DOHH2 (cell line): Measurements from ENCODE around the gene GREM1.

ENCODE experiments used
- H3F3A ChIP-seq: fragments of 200-600 bp; sonication (generic), shearing (Covaris generic); 2 replicates; pipeline ENCODE4 v1.6.0; 2016; ENCODE audit warnings: antibody characterized with exemption, mild to moderate bottlenecking; ENCODE audit not compliant: control insufficient read depth, insufficient read depth
- H3K27ac ChIP-seq: fragments of 200-600 bp; sonication (generic); 2 replicates; pipeline ENCODE4 v1.5.1; 2014; ENCODE audit warnings: low read depth, mild to moderate bottlenecking, low read length, moderate library complexity
- H3K27me3 ChIP-seq: fragments of 200-600 bp; sonication (generic); 2 replicates; pipeline ENCODE4 v1.6.1; 2014; ENCODE audit warnings: mild to moderate bottlenecking, low read length, mixed read lengths; ENCODE audit not compliant: control insufficient read depth
- H3K36me3 ChIP-seq: fragments of 200-600 bp; sonication (generic); 2 replicates; pipeline ENCODE4 v1.6.1; 2014; ENCODE audit warnings: mild to moderate bottlenecking, low read length, moderate library complexity, mixed read lengths; ENCODE audit not compliant: control insufficient read depth
- H3K4me1 ChIP-seq: fragments of 200-600 bp; sonication (generic); 2 replicates; pipeline ENCODE4 v1.6.1; 2014; ENCODE audit warnings: mild to moderate bottlenecking, low read length, mixed read lengths; ENCODE audit not compliant: control insufficient read depth
- H3K4me2 ChIP-seq: fragments of 200-600 bp; sonication (generic); 2 replicates; pipeline ENCODE4 v1.6.0; 2014; ENCODE audit warnings: mild to moderate bottlenecking, low read length, moderate library complexity
- H3K4me3 ChIP-seq: fragments of 200-600 bp; sonication (generic); 2 replicates; pipeline ENCODE4 v1.5.1; 2014; ENCODE audit warnings: mild to moderate bottlenecking, low read length, mixed read lengths
- H3K79me2 ChIP-seq: fragments of 200-600 bp; sonication (generic); 2 replicates; pipeline ENCODE4 v1.6.1; 2014; ENCODE audit warnings: mild to moderate bottlenecking, low read length, mixed read lengths; ENCODE audit not compliant: control insufficient read depth
- H3K9me2 ChIP-seq: fragments of 200-600 bp; sonication (generic); replicated peaks from 2 replicates; pipeline ENCODE4 v1.6.1; 2014; ENCODE audit warnings: mild to moderate bottlenecking, low read length, mixed read lengths; ENCODE audit not compliant: control insufficient read depth
- H3K9me3 ChIP-seq: fragments of 200-600 bp; sonication (generic); 2 replicates; pipeline ENCODE4 v1.6.1; 2014; ENCODE audit warnings: antibody characterized with exemption, low read length, mixed read lengths; ENCODE audit not compliant: control insufficient read depth, insufficient read depth
- H4K20me1 ChIP-seq: fragments of 200-600 bp; sonication (generic); 2 replicates; pipeline ENCODE4 v1.6.0; 2014; ENCODE audit warnings: low read depth, mild to moderate bottlenecking, antibody characterized with exemption, low read length, moderate library complexity; ENCODE audit not compliant: control insufficient read depth, insufficient read depth
- EZH2phosphoT487 ChIP-seq: fragments of 200-600 bp; sonication (generic); IDR thresholded peaks from 2 replicates; pipeline ENCODE4 v1.6.1; 2017; ENCODE audit warnings: borderline replicate concordance, mild to moderate bottlenecking, antibody characterized with exemption, low read length, moderate library complexity, mixed read lengths
- TF ChIP-seq, protein P1 (sequence below): fragments of 200-600 bp; sonication (generic); IDR thresholded peaks from one replicate; pipeline ENCODE4 v1.5.1; 2014; ENCODE audit warnings: antibody characterized with exemption, mild to moderate bottlenecking, low read depth, low read length; ENCODE audit not compliant: poor library complexity, severe bottlenecking

GREM1 gene

DNA sequence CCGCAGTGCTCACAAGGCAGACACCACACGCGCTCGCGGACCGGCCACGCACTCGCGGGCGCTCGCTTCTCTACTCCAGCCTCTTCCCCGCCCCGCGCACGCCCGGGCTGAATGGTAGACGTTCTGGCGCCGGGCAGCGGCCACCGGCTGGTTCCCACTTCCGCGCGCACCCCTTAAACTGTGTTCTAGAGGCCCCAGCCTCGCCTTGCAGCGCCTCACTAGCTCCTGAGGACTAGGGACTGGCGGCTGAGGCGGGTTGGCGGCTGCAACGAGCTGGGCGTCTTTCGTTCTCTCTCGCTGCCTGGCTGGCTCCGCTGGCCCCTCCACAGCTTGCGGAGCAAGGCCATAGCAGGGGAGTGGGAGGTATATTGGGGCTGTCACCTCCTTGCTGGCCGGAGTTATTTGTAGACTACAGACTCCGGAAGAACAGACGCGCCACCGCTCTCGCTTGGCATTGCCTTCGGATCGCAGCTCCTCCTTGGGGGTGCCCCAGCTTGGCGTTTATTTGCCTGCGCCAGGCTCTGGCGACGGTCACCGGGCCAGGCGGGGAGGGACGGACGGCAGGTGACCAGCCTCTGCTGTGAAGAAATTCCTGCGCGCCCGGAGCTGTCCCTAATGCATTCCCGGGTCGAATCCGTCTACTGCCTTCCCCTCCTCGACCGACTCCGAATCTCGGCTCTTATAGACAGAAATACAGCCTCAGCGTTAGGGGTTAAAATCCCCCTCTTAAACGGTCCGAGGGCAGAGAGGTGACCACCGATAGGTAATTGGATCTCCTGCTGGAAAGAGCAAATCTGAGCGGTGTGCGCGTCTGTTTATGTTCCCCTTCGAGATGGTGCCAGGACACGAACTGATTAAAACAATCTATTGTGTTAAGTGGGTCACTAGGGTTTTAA is 1.3 kb downstream of the GREM1 start:
- no peak for TF ChIP-seq EZH2phosphoT487
- TF ChIP-seq, protein P1, sequence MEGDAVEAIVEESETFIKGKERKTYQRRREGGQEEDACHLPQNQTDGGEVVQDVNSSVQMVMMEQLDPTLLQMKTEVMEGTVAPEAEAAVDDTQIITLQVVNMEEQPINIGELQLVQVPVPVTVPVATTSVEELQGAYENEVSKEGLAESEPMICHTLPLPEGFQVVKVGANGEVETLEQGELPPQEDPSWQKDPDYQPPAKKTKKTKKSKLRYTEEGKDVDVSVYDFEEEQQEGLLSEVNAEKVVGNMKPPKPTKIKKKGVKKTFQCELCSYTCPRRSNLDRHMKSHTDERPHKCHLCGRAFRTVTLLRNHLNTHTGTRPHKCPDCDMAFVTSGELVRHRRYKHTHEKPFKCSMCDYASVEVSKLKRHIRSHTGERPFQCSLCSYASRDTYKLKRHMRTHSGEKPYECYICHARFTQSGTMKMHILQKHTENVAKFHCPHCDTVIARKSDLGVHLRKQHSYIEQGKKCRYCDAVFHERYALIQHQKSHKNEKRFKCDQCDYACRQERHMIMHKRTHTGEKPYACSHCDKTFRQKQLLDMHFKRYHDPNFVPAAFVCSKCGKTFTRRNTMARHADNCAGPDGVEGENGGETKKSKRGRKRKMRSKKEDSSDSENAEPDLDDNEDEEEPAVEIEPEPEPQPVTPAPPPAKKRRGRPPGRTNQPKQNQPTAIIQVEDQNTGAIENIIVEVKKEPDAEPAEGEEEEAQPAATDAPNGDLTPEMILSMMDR: no peak
- Histone ChIP-seq H3K79me2 (no peaks in the 10 kb centered on the region), H3K9me3 (no peaks in the 10 kb centered on the region; the same call in 1 of the 2 replicates), H3F3A (no peaks in the 10 kb centered on the region), H4K20me1 (no peaks in the 10 kb centered on the region), H3K36me3 (no peaks in the 10 kb centered on the region), H3K27me3 (peaks cover 20% of the 10 kb centered on the region), H3K4me1 (no peaks in the 10 kb centered on the region), H3K4me2 (no peak overlapping the region), H3K4me3 (no peak overlapping the region), H3K27ac (no peak overlapping the region), H3K9me2 (no peaks in the 10 kb centered on the region)

DNA sequence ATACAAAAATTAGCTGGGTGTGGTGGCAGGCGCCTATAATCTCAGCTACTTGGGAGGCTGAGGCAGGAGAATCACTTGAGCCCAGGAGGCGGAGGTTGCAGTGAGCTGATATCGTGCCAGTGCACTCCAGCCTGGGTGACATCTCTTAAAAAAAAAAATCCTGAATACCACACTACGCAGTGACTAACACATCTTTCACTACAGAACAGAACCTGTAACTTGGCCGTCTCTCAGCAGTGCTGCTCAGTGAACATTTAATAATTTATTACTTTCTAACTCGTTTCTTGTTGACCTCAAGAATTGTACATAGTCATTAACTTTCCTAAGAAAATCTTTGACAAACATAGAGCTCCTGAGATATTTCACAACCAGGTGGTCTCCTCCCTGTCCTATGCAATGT is 3.8 kb downstream of the GREM1 start:
- H3F3A ChIP-seq: no peaks in the 10 kb centered on the region
- no peaks in the 10 kb centered on the region for H3K79me2 ChIP-seq
- H3K4me2 ChIP-seq: no peak overlapping the region
- no peak overlapping the region for H3K4me3 ChIP-seq
- H3K4me1 ChIP-seq: no peaks in the 10 kb centered on the region
- no peaks in the 10 kb centered on the region for H3K9me2 ChIP-seq
- no peak overlapping the region for H3K27ac ChIP-seq
- peaks cover 9% of the 10 kb centered on the region for H3K27me3 ChIP-seq
- H3K9me3 ChIP-seq: no peaks in the 10 kb centered on the region; the same call in 1 of the 2 replicates
- H3K36me3 ChIP-seq: no peaks in the 10 kb centered on the region
- no peaks in the 10 kb centered on the region for H4K20me1 ChIP-seq
- TF ChIP-seq, protein P1: no peak
- TF ChIP-seq EZH2phosphoT487: no peak

DNA sequence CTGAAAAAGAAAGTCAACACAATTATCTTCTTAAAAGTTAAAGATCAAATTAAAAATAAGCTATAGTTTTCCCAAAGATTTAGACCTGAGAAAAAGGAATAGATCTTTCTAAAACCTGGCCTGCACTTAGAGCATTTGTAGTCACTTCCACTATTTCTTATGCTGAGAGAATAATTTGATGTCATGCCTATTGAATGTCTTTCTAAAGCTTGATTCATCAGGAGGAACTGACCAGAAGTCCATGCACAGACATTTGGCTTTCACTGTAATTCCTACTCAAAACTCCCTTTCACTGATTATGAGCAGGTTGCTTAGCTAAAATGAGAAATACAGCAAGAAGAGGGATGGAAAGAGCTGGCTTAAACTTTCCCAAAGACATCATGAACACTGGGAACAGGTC is 4.3 kb downstream of the GREM1 start:
- Histone ChIP-seq H4K20me1 (no peaks in the 10 kb centered on the region), H3K27ac (no peak overlapping the region), H3K36me3 (no peaks in the 10 kb centered on the region), H3K79me2 (no peaks in the 10 kb centered on the region), H3K9me2 (no peaks in the 10 kb centered on the region), H3K9me3 (no peaks in the 10 kb centered on the region; the same call in 1 of the 2 replicates), H3K4me3 (no peak overlapping the region), H3K4me1 (no peaks in the 10 kb centered on the region), H3F3A (no peaks in the 10 kb centered on the region), H3K27me3 (peaks cover 4% of the 10 kb centered on the region), H3K4me2 (no peak overlapping the region)
- TF ChIP-seq EZH2phosphoT487: no peak
- TF ChIP-seq, protein P1: no peak
